ENCODE measurements around the gene METTL9. TPM values are rescaled to one million over a fixed set of nuclear protein-coding genes. Genes with fewer than 3 reads are reported as not detected.
A peak's percentile ranks its signal among the peaks of the same experiment; 100 is the strongest.
"Not testable (repeated sequence)": the region's sequence is repeated elsewhere in the genome, so short reads cannot be mapped to it uniquely, and the experiment has no call there.

METTL9 gene
- total RNA-seq, 1 experiment from 2014 or later, result 278 TPM

DNA sequence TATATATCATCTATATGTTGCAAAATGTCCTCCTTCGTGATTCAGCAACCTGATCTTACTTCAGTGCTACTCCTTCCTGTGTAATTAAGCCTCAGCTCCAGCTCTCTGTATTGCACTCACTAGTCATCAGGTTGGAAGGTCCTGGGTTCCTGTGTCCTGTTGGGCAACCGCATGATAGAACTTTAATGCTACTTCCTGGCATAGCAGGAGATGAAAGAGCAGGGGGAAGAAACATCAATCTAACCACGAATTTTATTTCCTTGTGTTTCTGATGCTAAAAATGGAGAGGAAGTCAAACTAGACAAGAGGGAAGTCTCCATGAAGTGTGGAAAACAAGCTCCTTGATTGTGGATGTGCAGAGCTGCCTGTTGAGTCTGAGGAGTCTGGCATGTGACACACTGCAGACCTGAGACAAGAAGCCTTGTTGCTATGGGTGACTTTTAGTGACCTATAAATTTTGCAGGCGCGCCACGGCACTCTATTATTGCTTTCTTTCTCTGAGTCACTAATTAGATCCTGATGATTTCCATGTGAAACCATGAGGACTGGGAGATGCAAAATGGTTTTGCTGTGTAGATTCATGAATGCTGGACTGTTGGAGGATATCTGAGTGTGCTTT, 27.4 kb downstream of the METTL9 start:
- peak; percentile 83 for DNase-seq (ENCODE audit: low read depth)
- in situ Hi-C loops (cut with HindIII; ENCODE audit: low pct_unique_long_range_greater_than_20kb, low sequenced_read_pairs), result no loop called here

GRCh38 chr16:21628121-21628726, 28.8 kb downstream of the METTL9 start:
- DNase-seq (ENCODE audit: low read depth), result peak; percentile 76

DNA sequence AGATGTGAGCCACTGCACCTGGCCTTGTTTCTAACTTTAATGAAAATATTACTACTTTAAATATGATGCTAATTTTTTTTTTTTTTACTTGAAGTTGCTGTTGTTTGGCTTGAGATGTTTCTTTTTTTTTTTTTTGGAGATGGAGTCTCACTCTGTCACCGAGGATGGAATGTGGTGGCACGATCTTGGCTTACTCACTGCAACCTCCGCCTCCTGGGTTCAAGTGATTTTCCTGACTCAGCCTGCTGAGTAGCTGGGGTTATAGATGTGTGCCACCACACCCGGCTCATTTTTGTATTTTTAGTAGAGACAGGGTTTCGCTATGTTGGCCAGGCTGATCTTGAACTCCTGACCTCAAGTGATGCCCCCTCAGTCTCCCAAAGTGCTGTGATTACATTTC, 29.4 kb downstream of the METTL9 start:
- in situ Hi-C loops (cut with HindIII; ENCODE audit: low pct_unique_long_range_greater_than_20kb, low sequenced_read_pairs), result no loop called here
- DNase-seq (ENCODE audit: low read depth), result no peak

More at GRCh38 chr16:21628121-21628726, 28.8 kb downstream of the METTL9 start:
- in situ Hi-C loops (cut with HindIII; ENCODE audit: low pct_unique_long_range_greater_than_20kb, low sequenced_read_pairs), result no loop called here

DNA sequence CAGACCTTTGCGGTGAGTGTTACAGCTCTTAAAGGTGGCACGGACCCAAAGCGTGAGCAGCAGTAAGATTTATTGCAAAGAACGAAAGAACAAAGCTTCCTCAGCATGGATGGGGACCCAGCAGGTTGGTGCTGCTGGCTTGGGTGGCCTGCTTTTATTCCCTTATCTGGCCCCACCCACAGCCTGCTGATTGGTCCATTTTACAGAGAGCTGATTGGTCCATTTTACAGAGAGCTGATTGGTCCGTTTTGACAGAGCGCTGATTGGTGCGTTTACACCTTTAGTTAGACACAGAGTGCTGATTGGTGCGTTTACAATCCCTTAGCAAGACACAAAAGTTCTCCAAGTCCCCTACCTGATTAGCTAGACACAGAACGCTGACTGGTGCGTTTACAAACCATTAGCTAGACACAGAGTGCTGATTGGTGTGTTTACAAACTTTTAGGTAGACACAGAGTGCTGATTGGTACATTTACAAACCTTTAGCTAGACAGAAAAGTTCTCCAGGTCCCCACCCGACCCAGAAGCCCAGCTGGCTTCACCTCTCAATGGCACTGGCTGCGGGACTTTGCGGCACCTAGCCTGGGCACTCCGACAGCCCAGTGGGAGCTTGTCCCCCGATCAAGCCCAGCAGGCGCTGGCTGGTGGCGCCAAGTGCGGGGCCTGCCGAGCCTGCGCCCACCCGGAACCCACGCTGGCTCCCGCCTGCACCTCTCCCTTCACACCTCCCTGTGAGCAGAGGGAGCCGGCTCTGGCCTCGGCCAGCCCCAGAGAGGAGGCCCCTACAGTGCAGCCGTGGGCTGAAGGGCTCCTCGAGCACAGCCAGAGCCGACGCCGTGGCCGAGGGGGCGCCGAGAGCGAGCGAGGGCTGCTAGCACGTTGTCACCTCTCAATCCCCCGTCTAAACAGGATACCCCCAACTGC, 30.5 kb downstream of the METTL9 start:
- in situ Hi-C loops (cut with HindIII; ENCODE audit: low pct_unique_long_range_greater_than_20kb, low sequenced_read_pairs); DNase-seq (ENCODE audit: low read depth): not testable (repeated sequence)

GRCh38 chr16:21630866-21631265, 31.5 kb downstream of the METTL9 start:
- DNase-seq (ENCODE audit: low read depth); in situ Hi-C loops (cut with HindIII; ENCODE audit: low pct_unique_long_range_greater_than_20kb, low sequenced_read_pairs): not testable (repeated sequence)

DNA sequence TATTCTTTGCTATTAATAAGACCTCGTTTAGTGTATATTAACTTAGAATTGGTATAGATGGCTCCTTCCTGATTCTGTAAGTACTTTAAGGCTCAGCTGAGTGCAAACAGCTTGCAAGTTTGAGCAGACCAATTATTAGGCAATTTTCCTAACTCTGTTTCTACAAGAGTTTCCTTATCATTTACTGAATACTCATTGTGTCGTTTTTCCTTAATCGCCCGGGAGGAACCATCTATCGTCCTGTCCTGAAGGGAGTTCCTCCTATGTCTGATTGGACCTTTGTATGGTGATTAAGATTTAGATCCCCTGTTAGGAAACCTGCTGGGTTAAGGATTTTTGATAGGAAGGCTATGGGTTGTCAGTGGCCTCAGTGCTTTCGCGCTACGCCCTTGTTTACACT, 32.0 kb downstream of the METTL9 start:
- in situ Hi-C loops (cut with HindIII; ENCODE audit: low pct_unique_long_range_greater_than_20kb, low sequenced_read_pairs); DNase-seq (ENCODE audit: low read depth): not testable (repeated sequence)

DNA sequence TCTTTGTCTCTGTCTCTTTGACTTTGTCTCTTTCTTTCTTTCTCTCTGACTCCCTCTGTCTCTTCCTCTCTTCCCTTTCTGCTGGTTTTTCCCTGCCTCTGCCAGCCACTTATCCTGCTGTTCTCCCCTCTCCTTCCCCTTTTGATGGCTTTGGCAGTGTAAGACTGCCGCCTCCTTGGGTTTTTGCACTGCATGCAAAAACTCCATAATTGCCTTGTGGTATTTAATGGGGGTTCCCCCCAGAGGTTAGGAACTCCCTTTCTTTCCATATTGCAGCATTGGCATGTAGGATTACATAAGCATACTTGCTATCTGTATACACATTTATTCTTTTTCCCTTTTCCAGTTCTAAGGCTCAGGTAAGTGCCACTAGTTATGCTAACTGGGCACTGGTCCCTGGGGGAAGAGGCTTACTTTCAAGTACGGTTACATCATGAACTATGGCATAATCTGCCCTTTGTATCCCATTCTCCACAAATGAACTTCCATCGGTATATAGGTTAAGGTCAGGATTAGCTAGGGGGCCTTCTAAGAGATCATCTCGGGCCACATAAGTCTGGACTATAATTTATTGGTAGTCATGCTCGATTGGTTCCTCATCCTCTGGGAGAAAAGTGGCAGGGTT, 32.7 kb downstream of the METTL9 start:
- in situ Hi-C loops (cut with HindIII; ENCODE audit: low pct_unique_long_range_greater_than_20kb, low sequenced_read_pairs); DNase-seq (ENCODE audit: low read depth): not testable (repeated sequence)

- DNase-seq (ENCODE audit: low read depth), result peak; percentile 25
- in situ Hi-C loops (cut with HindIII; ENCODE audit: low pct_unique_long_range_greater_than_20kb, low sequenced_read_pairs), result no loop called here
Observed at GRCh38 chr16:21634216-21634615, 34.8 kb downstream of the METTL9 start.

DNA sequence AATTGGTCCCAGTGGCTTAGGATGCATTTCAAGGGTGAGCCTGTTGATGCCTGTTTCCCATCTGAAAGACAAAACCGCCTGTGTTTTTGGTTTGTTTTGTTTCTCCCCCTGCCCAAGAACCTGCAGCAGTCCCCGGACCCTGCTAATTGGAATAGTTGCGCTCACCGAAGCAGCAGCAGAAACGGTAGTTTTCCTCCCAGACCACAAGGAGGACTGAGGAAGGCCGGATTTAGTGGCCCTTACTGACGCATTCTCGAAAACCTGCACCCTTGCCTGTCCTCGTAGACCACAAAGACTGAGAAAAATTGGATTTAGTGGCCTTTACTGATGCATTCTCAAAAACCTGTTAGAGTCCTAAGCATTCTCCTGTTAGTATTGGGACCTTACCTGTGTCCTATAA, 36.3 kb downstream of the METTL9 start:
- DNase-seq (ENCODE audit: low read depth); in situ Hi-C loops (cut with HindIII; ENCODE audit: low pct_unique_long_range_greater_than_20kb, low sequenced_read_pairs): not testable (repeated sequence)

DNA sequence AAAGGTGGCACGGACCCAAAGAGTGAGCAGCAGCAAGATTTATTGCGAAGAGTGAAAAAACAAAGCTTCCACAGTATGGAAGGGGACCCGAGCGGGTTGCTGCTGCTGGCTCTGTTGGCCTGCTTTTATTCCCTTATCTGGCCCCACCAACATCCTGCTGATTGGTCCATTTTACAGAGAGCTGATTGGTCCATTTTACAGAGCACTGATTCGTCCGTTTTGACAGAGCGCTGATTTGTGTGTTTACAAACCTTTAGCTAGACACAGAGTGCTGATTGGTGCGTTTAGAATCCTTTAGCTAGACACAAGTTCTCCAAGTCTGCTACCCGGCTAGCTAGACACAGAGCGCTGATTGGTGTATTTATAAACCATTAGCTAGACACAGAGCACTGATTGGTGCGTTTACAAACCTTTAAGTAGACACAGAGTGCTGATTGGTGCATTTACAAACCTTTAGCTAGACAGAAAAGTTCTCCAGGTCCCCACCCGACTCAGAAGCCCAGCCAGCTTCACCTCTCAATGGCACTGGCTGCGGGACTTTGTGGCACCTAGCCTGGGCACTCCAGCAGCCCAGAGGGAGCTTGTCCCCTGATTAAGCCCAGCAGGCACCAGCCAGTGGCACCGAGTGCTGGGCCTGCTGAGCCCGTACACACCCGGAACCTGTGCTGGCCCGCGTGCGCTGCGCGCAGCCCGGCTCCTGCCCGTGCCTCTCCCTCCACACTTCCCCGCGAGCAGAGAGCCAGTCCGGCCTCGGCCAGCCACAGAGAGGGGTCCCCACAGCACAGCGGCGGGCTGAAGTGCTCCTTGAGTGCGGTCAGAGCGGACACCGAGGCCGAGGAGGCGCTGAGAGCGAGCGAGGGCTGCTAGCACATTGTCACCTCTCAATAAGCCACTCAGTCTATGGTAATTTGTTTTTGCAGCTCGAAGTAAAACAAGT, 37.9 kb downstream of the METTL9 start:
- in situ Hi-C loops (cut with HindIII; ENCODE audit: low pct_unique_long_range_greater_than_20kb, low sequenced_read_pairs), result no loop called here
- DNase-seq (ENCODE audit: low read depth), result no peak

GRCh38 chr16:21638573-21638975, 39.2 kb downstream of the METTL9 start:
- DNase-seq (ENCODE audit: low read depth), result no peak
- in situ Hi-C loops (cut with HindIII; ENCODE audit: low pct_unique_long_range_greater_than_20kb, low sequenced_read_pairs), result no loop called here

DNA sequence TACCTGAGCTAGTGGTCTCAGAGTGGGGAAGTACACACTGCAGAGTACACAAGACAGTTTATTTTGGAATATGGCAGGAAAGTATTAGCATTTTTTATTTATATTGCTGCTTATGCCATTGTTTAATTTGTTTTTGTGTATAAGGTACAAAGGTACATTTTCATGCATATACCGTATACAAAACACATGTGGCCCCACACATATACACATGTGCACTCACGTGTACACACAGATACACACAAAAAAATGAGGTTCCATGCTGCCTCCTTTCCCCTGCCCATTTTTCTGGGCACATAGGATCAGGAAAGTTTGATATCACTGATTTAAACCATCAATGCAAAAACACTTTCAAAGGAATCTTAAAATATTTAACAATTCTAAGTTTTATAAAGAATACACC, 40.1 kb downstream of the METTL9 start:
- in situ Hi-C loops (cut with HindIII; ENCODE audit: low pct_unique_long_range_greater_than_20kb, low sequenced_read_pairs), result no loop called here
- no peak for DNase-seq (ENCODE audit: low read depth)

DNA sequence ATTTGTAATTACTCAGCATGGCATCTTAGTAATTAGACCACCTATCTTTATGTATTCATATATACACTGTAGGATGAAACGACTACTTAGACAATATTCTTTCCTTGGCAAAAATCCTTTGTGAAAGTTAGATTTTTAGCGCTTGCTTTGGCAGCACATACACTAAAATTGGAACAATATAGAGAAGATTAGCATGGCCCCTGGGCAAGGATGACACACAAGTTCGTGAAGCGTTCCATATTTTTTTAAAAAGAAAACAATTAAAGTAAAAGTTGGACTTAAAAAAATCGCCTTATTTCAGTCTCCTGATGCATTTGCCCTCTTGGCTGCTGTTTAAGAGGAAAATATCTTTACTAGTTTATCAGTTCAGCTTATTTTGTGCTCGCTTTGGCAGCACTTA, 42.5 kb downstream of the METTL9 start:
- in situ Hi-C loops (cut with HindIII; ENCODE audit: low pct_unique_long_range_greater_than_20kb, low sequenced_read_pairs), result no loop called here

GRCh38 chr16:21642861-21643260, 43.5 kb downstream of the METTL9 start:
- in situ Hi-C loops (cut with HindIII; ENCODE audit: low pct_unique_long_range_greater_than_20kb, low sequenced_read_pairs), result no loop called here

More for the DNA sequence above, 42.5 kb downstream of the METTL9 start:
- no peak for DNase-seq (ENCODE audit: low read depth)

DNA sequence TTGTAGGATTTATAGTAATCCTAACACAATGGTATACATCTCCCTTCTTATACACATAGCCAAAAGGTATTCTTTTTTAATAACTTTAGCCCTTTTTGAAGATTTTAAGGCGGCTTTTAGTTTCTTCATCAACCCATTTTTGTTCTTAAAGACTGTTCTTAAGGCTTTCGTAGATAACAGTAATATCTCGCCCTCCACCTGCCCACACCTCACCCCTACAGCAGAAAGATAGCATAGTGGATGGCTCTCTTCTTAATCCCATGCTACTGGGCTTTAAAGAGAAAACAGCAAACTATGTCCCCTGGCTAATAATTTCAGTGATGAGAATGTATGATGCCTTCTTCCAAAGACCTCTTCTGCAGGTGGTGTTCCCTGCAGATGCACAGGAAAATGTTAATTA, 44.4 kb downstream of the METTL9 start:
- in situ Hi-C loops (cut with HindIII; ENCODE audit: low pct_unique_long_range_greater_than_20kb, low sequenced_read_pairs), result no loop called here
- DNase-seq (ENCODE audit: low read depth), result no peak

More at GRCh38 chr16:21642861-21643260, 43.5 kb downstream of the METTL9 start:
- DNase-seq (ENCODE audit: low read depth), result no peak

GRCh38 chr16:21644674-21645073, 45.3 kb downstream of the METTL9 start:
- in situ Hi-C loops (cut with HindIII; ENCODE audit: low pct_unique_long_range_greater_than_20kb, low sequenced_read_pairs), result no loop called here
- DNase-seq (ENCODE audit: low read depth), result no peak

- no peak for DNase-seq (ENCODE audit: low read depth)
- in situ Hi-C loops (cut with HindIII; ENCODE audit: low pct_unique_long_range_greater_than_20kb, low sequenced_read_pairs), result no loop called here
Observed at GRCh38 chr16:21645261-21645721, 45.9 kb downstream of the METTL9 start.

Measured in Caki2 (cell line).